Measurements from ENCODE around the gene AP1S2.
A peak's percentile ranks its signal among the peaks of the same experiment; 100 is the strongest.
"Not testable (repeated sequence)": the region's sequence is repeated elsewhere in the genome, so short reads cannot be mapped to it uniquely, and the experiment has no call there.

Gene AP1S2

DNA sequence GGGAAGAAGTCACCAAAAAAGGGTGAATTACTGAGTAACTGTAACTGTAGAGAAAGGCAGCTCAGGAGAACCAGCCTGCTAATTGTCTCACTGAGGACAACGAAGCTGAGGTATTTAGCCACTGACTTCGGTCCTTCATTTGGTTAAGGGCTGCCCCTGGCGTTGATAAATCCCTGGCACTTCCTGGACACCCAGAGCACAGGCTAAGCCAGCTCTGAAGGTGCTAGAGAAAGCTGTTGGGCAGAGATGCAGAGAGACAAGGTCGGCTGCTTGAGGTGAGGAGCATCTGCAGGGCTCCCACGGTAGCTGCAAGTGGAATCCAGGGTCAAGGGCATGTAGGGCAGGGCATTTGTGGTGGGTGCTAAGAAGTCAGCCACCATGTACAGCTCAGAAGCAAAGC is 33.4 kb upstream of the AP1S2 start:
- no peaks in the 10 kb centered on the region for H3K27me3 Mint-ChIP-seq (ENCODE audit: low read depth, poor library complexity)
- TF ChIP-seq, protein P1, sequence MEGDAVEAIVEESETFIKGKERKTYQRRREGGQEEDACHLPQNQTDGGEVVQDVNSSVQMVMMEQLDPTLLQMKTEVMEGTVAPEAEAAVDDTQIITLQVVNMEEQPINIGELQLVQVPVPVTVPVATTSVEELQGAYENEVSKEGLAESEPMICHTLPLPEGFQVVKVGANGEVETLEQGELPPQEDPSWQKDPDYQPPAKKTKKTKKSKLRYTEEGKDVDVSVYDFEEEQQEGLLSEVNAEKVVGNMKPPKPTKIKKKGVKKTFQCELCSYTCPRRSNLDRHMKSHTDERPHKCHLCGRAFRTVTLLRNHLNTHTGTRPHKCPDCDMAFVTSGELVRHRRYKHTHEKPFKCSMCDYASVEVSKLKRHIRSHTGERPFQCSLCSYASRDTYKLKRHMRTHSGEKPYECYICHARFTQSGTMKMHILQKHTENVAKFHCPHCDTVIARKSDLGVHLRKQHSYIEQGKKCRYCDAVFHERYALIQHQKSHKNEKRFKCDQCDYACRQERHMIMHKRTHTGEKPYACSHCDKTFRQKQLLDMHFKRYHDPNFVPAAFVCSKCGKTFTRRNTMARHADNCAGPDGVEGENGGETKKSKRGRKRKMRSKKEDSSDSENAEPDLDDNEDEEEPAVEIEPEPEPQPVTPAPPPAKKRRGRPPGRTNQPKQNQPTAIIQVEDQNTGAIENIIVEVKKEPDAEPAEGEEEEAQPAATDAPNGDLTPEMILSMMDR (IDR thresholded peaks at IDR 0.05): no peak
- no peaks in the 10 kb centered on the region for H3K36me3 Mint-ChIP-seq (ENCODE audit: low read depth)
- peaks cover 28% of the 10 kb centered on the region for H3K4me1 Mint-ChIP-seq
- no peak overlapping the region for H3K27ac Mint-ChIP-seq
- no peak overlapping the region for H3K4me3 Mint-ChIP-seq
- H3K9me3 Mint-ChIP-seq: peaks cover 5% of the 10 kb centered on the region
- no peak for DNase-seq

DNA sequence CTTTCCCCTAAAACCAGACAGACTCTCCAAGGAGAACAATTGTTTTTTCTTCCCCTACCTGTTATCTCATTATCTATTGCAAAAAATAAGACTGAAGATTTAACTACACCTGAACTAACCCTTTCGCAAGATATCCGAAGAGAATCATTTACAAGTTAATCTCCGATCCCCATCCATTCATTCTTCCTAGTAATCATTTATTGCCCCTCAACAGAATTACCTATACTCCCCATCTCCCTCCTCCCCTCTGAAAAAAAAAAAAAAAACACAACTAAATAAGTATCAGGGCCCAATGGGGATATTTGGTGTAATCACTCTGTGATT is 28.9 kb upstream of the AP1S2 start:
- H3K4me3 Mint-ChIP-seq: no peak overlapping the region
- peaks cover 13% of the 10 kb centered on the region for H3K36me3 Mint-ChIP-seq (ENCODE audit: low read depth)
- no peak for DNase-seq
- H3K27ac Mint-ChIP-seq: no peak overlapping the region
- H3K4me1 Mint-ChIP-seq: peaks cover 17% of the 10 kb centered on the region
- H3K9me3 Mint-ChIP-seq: peaks cover 17% of the 10 kb centered on the region
- TF ChIP-seq, protein P1 (IDR thresholded peaks at IDR 0.05): no peak
- H3K27me3 Mint-ChIP-seq (ENCODE audit: low read depth, poor library complexity): peaks cover 5% of the 10 kb centered on the region

DNA sequence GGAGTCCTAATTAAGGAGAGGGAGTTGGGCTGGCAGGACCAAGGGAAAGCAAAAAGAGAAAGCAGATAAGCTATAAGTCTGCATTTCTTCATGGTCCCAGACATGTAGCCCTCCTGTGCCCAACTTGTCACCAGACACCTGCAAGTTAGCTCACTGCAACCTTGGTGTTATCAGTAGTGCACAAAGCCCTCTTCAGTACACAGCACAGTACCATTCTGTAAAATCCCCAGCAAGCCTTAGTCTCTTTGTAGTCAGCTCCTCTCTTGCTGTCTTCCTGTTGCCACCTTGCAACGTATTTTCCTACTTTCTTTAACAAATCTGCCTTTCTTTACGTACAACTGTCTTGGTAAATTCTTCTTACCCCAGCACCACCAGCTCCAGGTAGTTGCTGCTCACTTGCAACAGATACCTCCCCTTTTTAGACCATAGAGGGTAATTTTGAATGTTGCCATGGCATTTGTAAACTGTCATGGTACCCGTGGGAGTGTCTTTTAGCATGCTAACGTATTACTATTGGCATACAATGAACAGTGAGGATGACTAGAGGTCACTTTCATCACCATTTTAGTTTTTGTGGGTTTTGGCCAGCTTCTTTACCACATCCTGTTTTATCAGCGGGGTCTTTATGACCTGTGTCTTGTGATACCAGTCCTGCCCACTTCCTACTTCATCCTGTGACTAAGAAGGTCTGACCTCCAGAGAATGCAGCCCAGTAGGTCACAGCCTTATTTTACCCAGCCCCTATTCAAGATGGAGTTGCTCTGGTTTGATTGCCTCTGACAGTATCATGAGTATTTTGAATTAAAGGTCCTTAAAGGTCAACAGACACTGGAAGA is 28.3 kb upstream of the AP1S2 start:
- no peak for DNase-seq
- Mint-ChIP-seq H3K4me1 (peaks cover 17% of the 10 kb centered on the region), H3K27ac (peak overlapping the region; percentile 64)

DNA sequence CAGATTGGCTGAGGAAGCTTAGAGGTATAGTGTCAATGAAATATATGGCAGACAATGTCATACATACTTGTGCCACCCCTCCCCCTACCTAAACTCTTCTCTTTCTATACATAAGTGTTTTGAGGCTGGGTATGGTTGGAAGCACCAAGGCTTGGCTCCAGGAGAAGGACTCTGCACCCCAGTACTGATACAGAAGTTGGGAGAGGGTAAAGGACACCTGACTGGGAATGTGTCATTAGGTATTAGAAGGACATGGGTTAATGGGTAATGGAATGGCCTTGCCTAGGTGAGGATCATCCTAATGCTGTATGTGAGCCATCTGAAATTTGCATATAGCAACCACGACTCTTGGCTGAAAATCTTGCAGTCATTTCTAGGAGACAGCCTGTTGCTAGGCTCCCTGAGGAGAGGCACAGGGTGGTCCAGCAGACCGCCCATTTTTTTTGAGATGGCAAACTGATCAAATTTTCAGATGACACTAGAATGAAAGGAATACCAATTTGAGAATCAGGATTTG is 26.8 kb upstream of the AP1S2 start:
- Mint-ChIP-seq H3K4me1 (peaks cover 17% of the 10 kb centered on the region), H3K9me3 (peaks cover 27% of the 10 kb centered on the region), H3K27me3 (ENCODE audit: low read depth, poor library complexity) (peaks cover 5% of the 10 kb centered on the region), H3K36me3 (ENCODE audit: low read depth) (peaks cover 15% of the 10 kb centered on the region), H3K27ac (no peak overlapping the region), H3K4me3 (no peak overlapping the region)
- no peak for DNase-seq
- TF ChIP-seq, protein P1 (IDR thresholded peaks at IDR 0.05): no peak

More for the DNA sequence above, 28.3 kb upstream of the AP1S2 start:
- TF ChIP-seq, protein P1 (IDR thresholded peaks at IDR 0.05): no peak
- peaks cover 5% of the 10 kb centered on the region for H3K27me3 Mint-ChIP-seq (ENCODE audit: low read depth, poor library complexity)
- peaks cover 15% of the 10 kb centered on the region for H3K36me3 Mint-ChIP-seq (ENCODE audit: low read depth)
- H3K4me3 Mint-ChIP-seq: no peak overlapping the region
- H3K9me3 Mint-ChIP-seq: peaks cover 20% of the 10 kb centered on the region

DNA sequence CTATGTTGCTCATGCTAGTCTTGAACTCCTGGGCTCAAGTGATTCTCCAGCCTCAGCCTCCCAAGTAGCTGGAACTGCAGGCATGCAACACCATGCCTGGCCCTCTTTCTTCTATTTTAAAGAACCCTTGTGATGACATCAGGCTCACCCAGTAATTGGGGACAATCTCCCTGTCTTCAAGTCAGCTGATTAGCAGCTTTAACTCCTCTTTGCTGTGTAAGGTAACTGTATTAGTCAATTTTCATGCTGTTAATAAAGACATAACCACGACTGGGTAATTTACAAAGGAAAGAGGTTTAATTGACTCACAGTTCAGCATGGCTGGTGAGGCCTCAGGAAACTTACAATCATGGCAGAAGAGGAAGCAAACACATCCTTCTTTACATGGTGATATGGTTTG is 23.3 kb upstream of the AP1S2 start:
- Mint-ChIP-seq H3K9me3 (peaks cover 27% of the 10 kb centered on the region), H3K36me3 (ENCODE audit: low read depth) (peaks cover 15% of the 10 kb centered on the region), H3K4me1 (peaks cover 26% of the 10 kb centered on the region)
- not testable (repeated sequence) for H3K27me3 Mint-ChIP-seq (ENCODE audit: low read depth, poor library complexity); H3K27ac Mint-ChIP-seq; H3K4me3 Mint-ChIP-seq; DNase-seq

DNA sequence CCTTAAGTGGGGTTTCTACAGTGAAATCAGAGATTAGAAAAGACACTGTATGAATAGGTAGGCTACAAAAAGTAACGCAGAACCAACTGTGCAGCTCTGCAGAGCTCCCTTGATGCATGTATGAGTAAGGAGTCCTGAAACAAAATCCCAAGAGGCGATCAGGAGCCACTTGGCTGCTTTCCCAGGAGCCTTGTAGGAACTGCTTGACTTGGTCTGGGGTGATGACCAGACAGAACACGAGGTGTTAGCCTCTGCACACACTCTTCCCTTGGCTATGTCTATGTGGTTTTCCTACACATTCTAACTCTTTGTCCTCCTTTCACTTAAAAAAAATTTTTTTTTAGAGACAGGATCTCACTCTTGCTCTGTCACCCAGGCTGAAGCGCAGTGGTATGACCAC is 22.8 kb upstream of the AP1S2 start:
- TF ChIP-seq, protein P1 (IDR thresholded peaks at IDR 0.05): no peak
- H3K27me3 Mint-ChIP-seq (ENCODE audit: low read depth, poor library complexity): peaks cover 8% of the 10 kb centered on the region
- H3K9me3 Mint-ChIP-seq: peaks cover 27% of the 10 kb centered on the region
- H3K4me1 Mint-ChIP-seq: peaks cover 23% of the 10 kb centered on the region
- no peak overlapping the region for H3K27ac Mint-ChIP-seq
- no peak for DNase-seq
- H3K36me3 Mint-ChIP-seq (ENCODE audit: low read depth): peaks cover 15% of the 10 kb centered on the region
- H3K4me3 Mint-ChIP-seq: no peak overlapping the region
